ENCODE data around the gene MED19. TPM values are rescaled to one million over a fixed set of nuclear protein-coding genes. Genes with fewer than 3 reads are reported as not detected.
"Not testable (repeated sequence)": the region's sequence is repeated elsewhere in the genome, so short reads cannot be mapped to it uniquely, and the experiment has no call there.

MED19 gene
- total RNA-seq, 2 donors from 2014 or later, result 10.6 to 14.0 TPM

- H3K36me3 ChIP-seq, result peaks cover 28% of the 10 kb centered on the region
- intact Hi-C loops (cut with DNase I), result no loop called here
- no peak for DNase-seq
- TF ChIP-seq CTCF (IDR thresholded peaks at IDR 0.05), result no peak
- no peak overlapping the region for H3K9ac ChIP-seq (ENCODE audit: low read depth in 2 of 2, low read length in 2 of 2)
- no peak overlapping the region for H3K4me3 ChIP-seq
- H3K4me1 ChIP-seq, result no peaks in the 10 kb centered on the region
- H3K27ac ChIP-seq, result no peak overlapping the region
- no peaks in the 10 kb centered on the region for H3K9me3 ChIP-seq
- no peaks in the 10 kb centered on the region for H3K27me3 ChIP-seq
These were observed 8.7 kb downstream of the MED19 start for GRCh38 chr11:57703341-57703740.

DNA sequence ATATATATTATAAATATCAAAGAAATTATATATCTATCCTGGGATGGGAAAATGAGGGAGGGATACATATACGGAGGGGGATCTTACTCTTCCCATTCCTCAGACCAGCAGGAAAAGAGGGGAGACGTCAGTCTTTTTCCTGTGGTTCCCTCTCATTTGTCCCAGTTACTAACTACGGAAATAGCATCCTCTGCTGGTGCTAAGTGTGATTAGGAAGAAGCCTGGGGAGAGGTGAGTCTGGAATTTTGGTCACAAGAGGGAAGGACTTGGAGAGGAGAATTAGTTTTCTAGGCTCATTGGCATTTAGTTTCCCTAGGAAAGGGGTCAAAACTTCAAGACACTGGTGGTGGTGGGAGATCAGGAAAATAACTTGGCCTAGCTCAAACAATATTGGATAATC, 11.6 kb downstream of the MED19 start:
- intact Hi-C loops (cut with DNase I), result no loop called here
- no peak overlapping the region for H3K27ac ChIP-seq
- H3K4me1 ChIP-seq, result no peaks in the 10 kb centered on the region
- H3K27me3 ChIP-seq, result no peaks in the 10 kb centered on the region
- no peaks in the 10 kb centered on the region for H3K9me3 ChIP-seq
- no peak for TF ChIP-seq CTCF (IDR thresholded peaks at IDR 0.05)
- no peak overlapping the region for H3K9ac ChIP-seq (ENCODE audit: low read depth in 2 of 2, low read length in 2 of 2)
- DNase-seq, result no peak
- peaks cover 41% of the 10 kb centered on the region for H3K36me3 ChIP-seq
- no peak overlapping the region for H3K4me3 ChIP-seq

DNA sequence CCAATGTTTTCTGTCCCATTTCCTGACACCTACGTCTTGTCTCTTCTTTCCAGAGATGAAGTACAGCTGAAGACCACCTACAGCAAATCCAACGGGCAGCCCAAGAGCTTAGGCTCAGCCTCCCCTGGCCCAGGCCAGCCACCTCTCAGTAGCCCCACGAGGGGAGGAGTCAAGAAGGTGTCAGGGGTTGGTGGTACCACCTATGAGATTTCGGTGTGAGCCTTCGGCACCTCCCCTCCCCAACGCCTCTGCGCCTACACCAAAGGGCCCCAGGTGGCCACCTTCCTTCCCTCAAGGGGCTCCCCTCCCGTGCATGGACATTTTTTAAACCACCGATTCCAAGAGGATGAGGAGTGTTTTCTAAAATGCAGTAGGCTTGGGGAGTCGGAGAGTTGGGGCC, 12.2 kb downstream of the MED19 start:
- Histone ChIP-seq H3K27me3 (no peaks in the 10 kb centered on the region), H3K27ac (no peak overlapping the region), H3K4me3 (no peak overlapping the region), H3K36me3 (peaks cover 46% of the 10 kb centered on the region), H3K9ac (ENCODE audit: low read depth in 2 of 2, low read length in 2 of 2) (no peak overlapping the region), H3K9me3 (no peaks in the 10 kb centered on the region), H3K4me1 (no peaks in the 10 kb centered on the region)
- DNase-seq, result no peak
- TF ChIP-seq CTCF (IDR thresholded peaks at IDR 0.05), result no peak
- intact Hi-C loops (cut with DNase I), result no loop called here

DNA sequence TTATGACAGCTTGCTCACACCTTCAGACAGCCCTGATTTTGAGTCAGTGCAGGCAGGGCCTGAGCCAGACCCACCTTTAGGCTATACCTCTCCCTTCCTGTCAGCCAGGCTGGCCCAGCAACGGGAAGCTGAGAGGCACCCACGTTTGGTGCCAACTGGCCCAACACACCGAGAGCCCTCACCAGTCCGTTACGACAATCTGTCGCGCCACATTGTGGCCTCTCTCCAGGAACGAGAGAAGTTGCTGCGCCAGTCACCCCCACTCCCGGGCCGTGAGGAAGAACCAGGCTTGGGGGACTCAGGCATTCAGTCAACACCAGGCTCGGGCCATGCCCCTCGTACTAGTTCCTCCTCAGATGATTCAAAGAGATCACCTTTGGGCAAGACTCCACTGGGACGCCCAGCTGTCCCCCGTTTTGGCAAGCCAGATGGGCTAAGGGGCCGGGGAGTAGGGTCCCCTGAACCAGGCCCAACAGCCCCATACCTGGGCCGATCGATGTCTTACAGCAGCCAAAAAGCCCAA, 13.1 kb downstream of the MED19 start:
- intact Hi-C loops (cut with DNase I), result no loop called here
- no peak for TF ChIP-seq CTCF (IDR thresholded peaks at IDR 0.05)
- no peaks in the 10 kb centered on the region for H3K4me1 ChIP-seq
- H3K4me3 ChIP-seq, result no peak overlapping the region
- H3K9me3 ChIP-seq, result no peaks in the 10 kb centered on the region
- H3K27ac ChIP-seq, result no peak overlapping the region
- peaks cover 55% of the 10 kb centered on the region for H3K36me3 ChIP-seq
- DNase-seq, result no peak
- no peaks in the 10 kb centered on the region for H3K27me3 ChIP-seq
- H3K9ac ChIP-seq (ENCODE audit: low read depth in 2 of 2, low read length in 2 of 2), result no peak overlapping the region

GRCh38 chr11:57690474-57690873, 21.5 kb downstream of the MED19 start:
- H3K36me3 ChIP-seq, result peaks cover 61% of the 10 kb centered on the region
- H3K4me1 ChIP-seq; DNase-seq; intact Hi-C loops (cut with DNase I); H3K9me3 ChIP-seq; H3K4me3 ChIP-seq; H3K27ac ChIP-seq; H3K9ac ChIP-seq (ENCODE audit: low read depth in 2 of 2, low read length in 2 of 2); H3K27me3 ChIP-seq: not testable (repeated sequence)

GRCh38 chr11:57681168-57681567, 30.8 kb downstream of the MED19 start:
- no peaks in the 10 kb centered on the region for H3K27me3 ChIP-seq
- H3K9ac ChIP-seq (ENCODE audit: low read depth in 2 of 2, low read length in 2 of 2), result no peak overlapping the region
- no peak overlapping the region for H3K27ac ChIP-seq
- H3K36me3 ChIP-seq, result peaks cover 9% of the 10 kb centered on the region
- intact Hi-C loops (cut with DNase I), result no loop called here
- H3K9me3 ChIP-seq, result no peaks in the 10 kb centered on the region
- H3K4me3 ChIP-seq, result no peak overlapping the region
- no peaks in the 10 kb centered on the region for H3K4me1 ChIP-seq
- no peak for TF ChIP-seq CTCF (IDR thresholded peaks at IDR 0.05)
- no peak for DNase-seq

Measured in colonic mucosa (tissue), 4 donors.